HG03354 (cell line): Measurements from ENCODE around the gene CD84.
"Not testable (repeated sequence)": the region's sequence is repeated elsewhere in the genome, so short reads cannot be mapped to it uniquely, and the experiment has no call there.

Source experiments
- ATAC-seq: cut with Tn5 transposase; IDR thresholded peaks from one replicate; pipeline ENCODE4 v1.9.1; 2021; ENCODE audit warnings: mild to moderate bottlenecking; ENCODE audit not compliant: unreplicated experiment, poor library complexity, severe bottlenecking

The CD84 gene, protein sequence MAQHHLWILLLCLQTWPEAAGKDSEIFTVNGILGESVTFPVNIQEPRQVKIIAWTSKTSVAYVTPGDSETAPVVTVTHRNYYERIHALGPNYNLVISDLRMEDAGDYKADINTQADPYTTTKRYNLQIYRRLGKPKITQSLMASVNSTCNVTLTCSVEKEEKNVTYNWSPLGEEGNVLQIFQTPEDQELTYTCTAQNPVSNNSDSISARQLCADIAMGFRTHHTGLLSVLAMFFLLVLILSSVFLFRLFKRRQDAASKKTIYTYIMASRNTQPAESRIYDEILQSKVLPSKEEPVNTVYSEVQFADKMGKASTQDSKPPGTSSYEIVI

DNA sequence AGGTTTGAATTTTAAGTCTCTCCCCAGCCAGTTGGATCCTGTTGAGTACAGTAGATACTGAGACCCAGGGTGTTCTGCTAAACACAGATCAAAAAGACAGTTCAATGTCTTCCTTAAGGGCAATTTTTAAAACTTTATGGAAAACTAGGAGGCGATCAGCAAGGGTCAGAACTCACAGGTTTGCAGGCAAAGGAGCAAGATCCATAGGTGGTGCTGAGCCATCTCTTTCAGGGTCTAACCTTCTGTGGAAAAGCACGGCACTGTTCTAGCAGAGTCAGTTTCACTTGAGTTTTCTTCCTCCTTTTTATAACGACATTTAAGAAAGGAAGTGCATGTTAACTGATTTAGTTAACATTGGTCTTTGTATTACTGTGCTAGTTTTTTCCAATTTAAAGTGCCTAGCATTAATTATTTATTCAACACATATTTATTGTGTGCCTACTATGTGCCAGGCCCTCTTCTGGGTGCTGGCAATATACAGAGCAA, at the start of gene CD84:
Gene CD84, minus strand, starts transcription at position 281 of the 486 bp plus-strand sequence. Its CDS starts 59 bp downstream, at position 222.
- ATAC-seq = no peak

DNA sequence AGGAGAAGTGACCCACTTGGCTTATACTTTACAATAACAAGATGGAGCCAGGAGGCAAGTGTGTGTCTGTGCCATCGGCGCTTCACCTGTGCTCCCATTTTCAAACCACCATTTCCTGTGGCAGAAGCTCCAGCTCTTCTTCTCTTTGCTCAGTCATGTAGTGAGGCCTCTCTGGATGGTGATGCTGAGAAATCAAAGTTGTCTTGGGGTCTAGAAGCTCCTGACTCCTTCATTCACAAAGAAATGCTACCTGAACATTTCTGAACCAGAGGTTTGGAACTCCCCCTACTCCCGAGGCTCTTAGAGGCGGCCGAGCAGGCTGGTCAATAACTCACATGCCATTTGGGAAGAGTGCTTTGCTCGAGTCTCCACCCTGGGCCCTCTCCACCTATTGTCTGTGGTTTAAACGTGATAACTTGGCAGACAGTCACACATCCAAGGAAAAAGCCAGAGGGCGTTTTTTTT, 49.5 kb upstream of the CD84 start:
- ATAC-seq = no peak

GRCh38 chr1:160627677-160628289, 48.5 kb upstream of the CD84 start:
- ATAC-seq = not testable (repeated sequence)

GRCh38 chr1:160626509-160627342, 47.4 kb upstream of the CD84 start:
- ATAC-seq = peak; percentile 29

DNA sequence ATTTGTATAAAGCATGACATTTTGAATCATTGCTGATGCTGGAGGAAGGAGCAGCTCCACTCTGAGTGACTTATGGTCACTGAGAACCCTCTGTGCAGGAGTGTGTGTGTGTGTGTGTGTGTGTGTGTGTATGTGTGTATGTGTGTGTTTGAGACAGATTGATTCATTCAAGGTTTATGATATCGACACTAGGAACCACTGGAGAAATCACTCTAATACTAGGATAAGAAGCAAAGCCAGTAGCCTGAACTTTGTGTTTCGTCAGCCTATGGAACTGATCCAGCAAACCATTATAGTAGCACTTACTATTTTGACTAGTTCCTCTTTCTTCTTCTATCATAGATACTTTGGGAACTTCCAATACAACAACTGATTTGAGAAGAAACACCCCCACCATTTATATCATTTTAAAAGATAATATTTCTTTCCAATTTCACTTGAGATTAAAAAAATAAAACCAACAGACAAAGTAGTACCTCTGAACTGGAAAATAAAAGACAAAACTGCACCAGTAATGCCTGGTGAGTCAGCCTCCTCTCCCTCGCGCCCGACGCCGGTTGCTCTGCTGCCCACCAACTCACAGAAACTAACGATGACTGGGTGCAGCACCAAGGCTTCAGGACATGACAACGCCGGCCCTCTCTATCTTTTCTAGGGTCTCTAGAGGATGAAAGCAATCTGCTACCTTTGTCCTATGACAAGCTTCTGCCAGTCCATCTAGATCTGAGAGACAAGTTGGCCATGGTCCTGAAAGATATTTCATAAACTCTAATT, 46.6 kb upstream of the CD84 start:
- ATAC-seq = no peak

GRCh38 chr1:160625321-160625720, 46.0 kb upstream of the CD84 start:
- no peak for ATAC-seq

DNA sequence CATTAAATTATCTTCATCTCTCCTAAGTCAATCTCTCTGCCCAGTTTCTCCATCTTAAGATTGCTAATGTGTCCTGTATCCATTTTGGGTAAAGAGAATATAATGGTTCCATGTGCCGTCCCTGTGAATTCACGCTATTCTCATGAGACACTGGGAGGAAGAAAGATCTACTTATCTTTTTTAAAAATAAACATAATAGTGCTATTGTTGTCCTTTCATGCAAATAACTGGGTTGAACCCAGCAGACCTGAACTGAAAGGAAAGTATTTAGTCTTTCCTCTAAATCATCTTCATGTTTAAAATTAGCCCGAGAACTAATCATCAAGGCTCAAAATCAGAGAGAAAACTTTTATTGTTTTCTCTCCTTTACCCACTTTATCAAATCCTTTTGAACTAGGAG, 45.2 kb upstream of the CD84 start:
- ATAC-seq = peak; percentile 29

DNA sequence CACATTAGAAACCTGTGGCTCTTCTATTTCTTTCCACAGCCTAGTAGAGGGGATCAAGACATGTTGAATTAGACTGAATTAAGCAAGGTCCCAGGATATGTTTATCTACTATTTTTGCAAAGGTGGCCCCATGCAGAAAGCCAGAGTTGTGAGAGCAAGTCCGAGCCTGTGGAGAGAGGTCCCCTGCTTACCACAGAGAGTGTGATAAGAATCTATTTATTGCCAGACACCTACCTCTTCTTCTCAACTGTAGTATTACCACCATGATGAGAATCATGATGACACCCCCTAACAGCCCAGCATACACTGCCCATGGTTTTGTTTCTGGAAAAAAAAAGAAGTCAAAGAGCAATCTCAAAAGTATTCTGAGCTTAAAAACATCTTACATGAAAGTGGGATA, 44.6 kb upstream of the CD84 start:
- no peak for ATAC-seq

DNA sequence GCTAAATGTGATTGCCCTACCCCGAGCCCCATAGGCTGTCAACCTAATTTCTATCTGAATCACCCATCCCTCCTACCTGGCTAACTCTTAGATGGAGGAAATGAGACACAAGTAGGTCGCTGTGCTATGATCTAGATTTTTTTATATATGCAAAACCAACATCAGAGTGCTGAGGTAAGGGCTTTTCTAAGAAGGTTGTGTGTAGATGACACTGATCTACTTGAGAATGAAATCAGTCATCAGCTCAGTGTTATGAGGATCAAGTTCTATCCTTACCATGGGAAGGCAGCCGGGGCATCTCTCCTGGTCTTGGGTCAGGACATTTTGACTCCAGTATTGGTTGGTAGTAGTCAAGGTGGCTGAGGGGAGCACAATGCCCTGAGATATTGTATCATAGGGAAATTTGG, 43.9 kb upstream of the CD84 start:
- ATAC-seq = no peak

- no peak for ATAC-seq
These were observed 43.4 kb upstream of the CD84 start for GRCh38 chr1:160622501-160623226.

DNA sequence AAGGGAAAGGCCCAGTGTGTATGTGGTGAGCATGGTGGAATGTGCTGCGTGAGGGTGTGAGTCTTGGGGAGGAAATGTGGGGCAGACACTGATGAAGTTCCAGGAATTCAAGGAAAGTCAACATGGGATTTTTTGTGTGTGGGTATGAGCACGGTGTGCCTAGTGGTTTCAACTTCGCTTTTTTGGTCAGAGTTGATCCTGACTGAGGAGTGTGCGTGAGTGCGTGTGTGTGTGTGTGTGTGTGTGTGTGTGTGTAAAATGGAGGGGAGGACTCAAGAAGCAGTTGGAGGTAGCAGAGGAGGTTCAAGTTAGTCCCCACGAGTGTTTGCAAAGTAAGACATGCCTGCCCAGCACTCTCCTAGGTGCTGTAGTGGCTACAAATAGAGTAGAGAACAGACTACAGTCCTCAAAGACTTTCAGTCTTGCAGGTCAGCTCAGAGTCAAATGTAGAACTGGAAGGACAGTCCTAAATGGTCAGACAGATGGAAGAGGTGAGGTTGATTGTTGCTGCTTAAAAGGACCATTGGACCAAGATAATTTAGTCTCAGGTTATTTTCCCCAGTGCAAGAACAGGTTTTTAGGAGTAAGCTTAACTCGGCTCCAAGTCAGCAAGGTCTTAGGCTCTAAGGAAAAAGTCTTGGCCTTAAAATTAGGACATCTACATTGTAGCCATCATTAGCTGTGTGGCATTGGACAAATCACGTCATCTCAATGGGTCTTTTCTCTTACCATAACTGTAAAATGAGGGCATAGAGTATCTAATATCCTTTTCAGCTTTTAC, 42.5 kb upstream of the CD84 start:
- ATAC-seq = no peak

- no peak for ATAC-seq
These were observed 41.8 kb upstream of the CD84 start for GRCh38 chr1:160620942-160621632.

- ATAC-seq = no peak
These were observed 40.5 kb upstream of the CD84 start for GRCh38 chr1:160619742-160620277.

- no peak for ATAC-seq
These were observed 39.5 kb upstream of the CD84 start for GRCh38 chr1:160618763-160619274.

DNA sequence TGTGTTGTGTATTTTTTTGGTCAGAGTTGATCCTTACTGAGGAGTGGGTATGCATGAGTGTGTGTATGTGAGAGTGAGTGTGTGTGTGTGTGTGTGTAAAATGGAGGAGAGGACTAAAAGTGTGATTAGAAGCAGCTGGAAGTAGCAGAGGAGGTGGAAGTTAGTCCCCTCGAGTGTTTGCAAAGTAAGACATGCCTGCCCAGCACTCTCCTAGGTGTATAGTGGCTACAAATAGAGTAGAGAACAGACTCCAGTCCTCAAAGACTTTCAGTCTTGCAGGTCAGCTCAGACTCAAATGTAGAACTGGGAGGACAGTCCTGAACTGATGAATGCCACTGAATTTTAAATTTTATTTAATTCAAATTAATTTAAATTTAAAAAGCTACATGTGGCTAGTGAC, 39.0 kb upstream of the CD84 start:
- no peak for ATAC-seq

- no peak for ATAC-seq
These were observed 36.4 kb upstream of the CD84 start for GRCh38 chr1:160615660-160616059.

DNA sequence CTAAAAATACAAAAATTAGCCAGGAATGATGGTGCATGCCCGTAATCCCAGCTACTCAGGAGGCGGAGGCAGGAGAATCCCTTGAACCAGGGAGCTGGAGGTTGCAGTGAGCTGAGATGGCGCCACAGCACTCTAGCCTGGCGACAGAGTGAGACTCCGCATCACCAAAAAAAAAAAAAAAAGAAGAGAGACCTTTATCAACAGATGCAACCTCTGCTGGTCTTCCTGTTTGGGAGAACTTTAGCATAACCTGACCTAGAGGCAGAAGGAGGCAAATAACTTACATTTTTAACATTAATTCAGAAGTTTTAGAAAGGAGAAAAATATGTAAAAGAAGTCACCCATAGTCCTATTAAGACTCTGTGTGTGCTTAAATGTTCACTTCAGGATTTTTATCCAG, 35.1 kb upstream of the CD84 start:
- ATAC-seq = no peak
